Suprapubic skin (tissue), 3 donors: Measurements from ENCODE around the gene TMEM52.

Experiments used
- CTCF ChIP-seq, 2 donors: fragments of 200-600 bp in 1 of 2; fragments of 450-650 bp in 1 of 2; sonication (generic) in 1 of 2; IDR thresholded peaks; one replicate each; pipeline ENCODE4 v1.5.1; 2016 to 2019; ENCODE audit warnings: antibody characterized with exemption in 2 of 2, mild to moderate bottlenecking in 1 of 2, moderate library complexity in 1 of 2
- POLR2A ChIP-seq, 2 donors: fragments of 450-650 bp; IDR thresholded peaks; one replicate each; pipeline ENCODE4 v1.6.1; 2017; ENCODE audit warnings: antibody characterized with exemption in 2 of 2, mild to moderate bottlenecking in 2 of 2, moderate library complexity in 2 of 2

GRCh38 chr1:1945782-1946393 is 26.8 kb upstream of the TMEM52 start:
- TF ChIP-seq CTCF (IDR thresholded peaks at IDR 0.05) = no peak
- no peak for TF ChIP-seq POLR2A (IDR thresholded peaks at IDR 0.05)
